HG02642 (cell line): ENCODE measurements around the gene OLFML2A.
"Not testable (repeated sequence)": the region's sequence is repeated elsewhere in the genome, so short reads cannot be mapped to it uniquely, and the experiment has no call there.

Experiments used
- ATAC-seq: cut with Tn5 transposase; IDR thresholded peaks from one replicate; pipeline ENCODE4 v1.9.1; 2021; ENCODE audit warnings: mild to moderate bottlenecking; ENCODE audit not compliant: unreplicated experiment, poor library complexity

Gene OLFML2A

GRCh38 chr9:124776954-124777648, at the start of gene OLFML2A:
TSS of gene OLFML2A (plus strand) at chr9:124777133. CDS start at chr9:124777271, 138 bp downstream.
- ATAC-seq: no peak

GRCh38 chr9:124730772-124731171, 46.2 kb upstream of the OLFML2A start:
- no peak for ATAC-seq

DNA sequence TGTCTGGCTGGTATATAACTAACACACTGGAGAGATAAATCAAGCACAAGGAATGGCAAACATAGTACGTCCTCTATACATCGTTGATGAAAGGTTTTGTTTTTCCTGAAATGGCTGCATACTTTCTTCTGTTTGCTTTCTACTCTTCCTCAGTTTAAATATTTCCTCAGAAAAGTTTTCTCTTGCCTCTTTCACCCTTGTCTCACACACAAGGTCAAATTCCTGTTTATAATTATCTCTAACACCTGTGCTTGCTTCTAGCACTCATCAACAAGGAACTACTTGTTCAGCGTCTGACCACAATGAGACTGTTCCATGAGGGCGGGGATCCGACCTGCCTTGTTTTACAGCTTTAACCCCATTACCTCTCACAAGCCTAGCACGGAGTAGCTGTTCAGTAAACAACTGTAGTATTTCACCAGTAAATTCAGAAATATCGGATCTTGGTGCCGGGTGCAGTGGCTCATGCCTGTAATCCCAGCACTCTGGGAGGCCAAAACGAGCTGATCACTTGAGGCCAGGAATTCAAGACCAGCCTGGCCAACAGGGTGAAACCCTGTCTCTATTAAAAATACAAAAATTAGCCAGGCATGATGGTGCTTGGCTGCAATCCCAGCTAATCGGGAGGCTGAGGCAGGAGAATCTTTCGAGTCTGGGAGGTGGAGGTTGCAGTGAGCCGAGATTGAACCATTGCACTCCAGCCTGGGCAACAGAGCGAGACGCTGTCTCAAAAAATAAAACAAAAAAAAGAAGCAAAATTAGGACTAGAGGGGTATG, 42.8 kb upstream of the OLFML2A start:
- ATAC-seq: no peak

- not testable (repeated sequence) for ATAC-seq
Observed at GRCh38 chr9:124734741-124735083, 42.2 kb upstream of the OLFML2A start.

DNA sequence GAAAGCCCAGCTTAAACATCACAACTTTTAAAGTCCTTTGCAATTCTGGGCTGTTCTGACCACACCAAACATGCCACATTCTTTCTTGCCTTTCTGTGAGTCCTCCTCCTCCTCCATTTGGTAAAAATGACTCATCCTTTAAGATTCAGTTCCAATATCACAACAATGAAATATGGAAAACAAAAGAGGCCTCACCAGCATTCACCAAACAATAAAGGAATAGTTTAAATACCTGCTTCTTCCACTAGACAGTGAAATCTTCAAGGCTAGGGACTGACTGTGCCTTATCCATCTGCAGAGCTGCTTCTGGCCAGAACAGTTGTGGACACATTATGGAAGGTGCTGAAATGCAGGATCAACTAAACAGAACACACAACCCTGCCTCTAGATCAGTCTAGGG, 41.8 kb upstream of the OLFML2A start:
- no peak for ATAC-seq

GRCh38 chr9:124738075-124738474, 38.9 kb upstream of the OLFML2A start:
- not testable (repeated sequence) for ATAC-seq

GRCh38 chr9:124739360-124739759, 37.6 kb upstream of the OLFML2A start:
- ATAC-seq: no peak

DNA sequence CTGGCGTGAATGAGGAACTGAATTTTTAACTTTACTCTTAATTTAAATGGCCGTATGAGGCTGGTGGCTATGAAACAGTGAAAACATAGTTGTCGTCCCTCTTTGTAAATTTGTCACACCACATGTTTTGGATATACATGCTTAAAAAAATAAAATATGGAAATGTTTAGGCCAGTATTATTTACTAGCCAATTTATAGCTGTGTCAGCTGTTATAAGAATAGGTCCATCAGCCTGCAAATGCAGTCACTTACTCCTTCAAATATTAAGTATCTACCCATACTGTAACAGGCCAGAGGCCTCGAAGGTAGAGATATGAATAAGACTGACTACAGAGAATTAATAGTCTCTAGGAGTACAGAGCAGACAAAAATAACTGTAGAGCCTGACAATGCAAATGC, 35.8 kb upstream of the OLFML2A start:
- no peak for ATAC-seq

DNA sequence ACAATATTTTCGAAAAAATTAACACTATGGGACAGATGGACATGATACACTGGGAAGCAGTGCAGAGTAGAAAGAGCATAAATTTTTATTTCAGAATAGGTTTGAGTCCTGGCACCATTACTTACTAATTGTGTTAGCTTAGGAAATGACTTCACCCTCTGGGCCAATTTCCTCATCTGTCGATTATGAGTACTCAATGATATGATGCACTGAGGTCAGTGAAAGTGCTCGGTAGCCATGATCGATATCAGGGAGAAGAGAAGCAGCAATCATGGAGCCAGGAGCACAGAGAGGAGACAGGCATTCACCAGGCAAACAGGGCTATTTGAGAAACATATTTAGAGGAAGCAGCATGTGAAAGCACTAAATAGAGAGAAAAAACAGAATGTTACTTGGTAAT, 35.3 kb upstream of the OLFML2A start:
- ATAC-seq: no peak

- no peak for ATAC-seq
Observed at GRCh38 chr9:124742940-124743339, 34.0 kb upstream of the OLFML2A start.

- ATAC-seq: no peak
Observed at GRCh38 chr9:124743686-124744348, 33.1 kb upstream of the OLFML2A start.

GRCh38 chr9:124747065-124747464, 29.9 kb upstream of the OLFML2A start:
- ATAC-seq: no peak

- ATAC-seq: no peak
Observed at GRCh38 chr9:124749284-124749683, 27.6 kb upstream of the OLFML2A start.

- ATAC-seq: no peak
Observed at GRCh38 chr9:124749781-124750180, 27.2 kb upstream of the OLFML2A start.

DNA sequence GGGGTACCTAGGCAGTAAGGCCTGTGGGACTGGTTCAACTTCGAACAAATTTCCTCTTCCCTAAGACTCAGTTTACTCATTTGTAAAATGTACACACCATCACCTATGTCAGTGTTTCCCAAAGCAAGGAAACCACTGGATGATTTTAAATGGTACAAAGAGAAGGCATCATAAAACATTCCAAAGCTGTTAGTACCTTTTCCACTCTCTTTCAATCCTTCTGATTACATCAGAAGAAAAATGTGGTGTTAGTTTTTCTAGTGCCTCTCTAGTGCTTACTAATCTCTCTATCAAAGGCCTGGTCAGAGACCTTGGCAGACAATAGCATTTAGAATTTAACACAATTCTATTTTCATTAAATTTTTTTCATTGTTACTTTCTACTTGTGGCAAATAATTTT, 24.0 kb upstream of the OLFML2A start:
- ATAC-seq: no peak

DNA sequence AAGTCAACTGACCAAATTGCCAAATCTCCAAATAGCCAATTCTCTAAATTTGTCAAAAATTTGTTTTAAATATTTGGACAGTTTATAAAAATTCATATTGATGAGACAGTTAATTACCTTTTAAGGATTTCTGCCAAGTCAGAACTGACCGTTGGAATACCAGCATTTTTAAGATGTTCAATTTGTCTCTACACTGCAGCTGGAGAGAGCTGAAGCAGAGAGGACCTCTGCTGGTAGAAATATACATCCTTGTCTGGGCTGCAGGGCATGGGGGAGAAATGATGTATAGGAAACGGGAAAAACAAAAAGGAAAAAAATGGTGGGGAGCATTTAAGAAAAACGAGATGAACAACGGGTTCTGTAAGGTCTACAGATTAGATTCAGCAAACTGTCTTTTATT, 22.6 kb upstream of the OLFML2A start:
- no peak for ATAC-seq

- ATAC-seq: no peak
Observed at GRCh38 chr9:124755061-124755460, 21.9 kb upstream of the OLFML2A start.

GRCh38 chr9:124756011-124756410, 20.9 kb upstream of the OLFML2A start:
- no peak for ATAC-seq

- ATAC-seq: no peak
Observed at GRCh38 chr9:124757616-124758015, 19.3 kb upstream of the OLFML2A start.

DNA sequence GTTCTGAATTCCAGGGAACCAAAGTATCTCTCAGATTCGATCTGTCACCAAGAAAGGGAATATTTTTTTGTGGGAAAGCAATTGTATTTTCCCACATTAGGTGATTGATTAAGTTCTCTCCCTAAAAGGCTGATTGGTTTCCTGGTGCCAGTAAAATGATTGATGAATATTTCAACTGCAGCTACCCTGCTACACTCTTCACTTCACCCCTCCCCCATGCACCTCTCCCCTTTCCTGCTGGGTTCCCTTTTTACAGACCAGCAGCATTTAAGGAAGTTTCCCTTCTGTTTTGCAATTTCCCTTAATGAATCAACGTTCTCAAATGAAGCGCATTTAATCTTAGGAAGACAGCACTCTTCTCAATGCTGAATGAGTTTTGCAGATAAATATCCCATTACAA, 18.9 kb upstream of the OLFML2A start:
- ATAC-seq: no peak

GRCh38 chr9:124758691-124759090, 18.2 kb upstream of the OLFML2A start:
- no peak for ATAC-seq
